Activated CD4-positive, CD25-positive, alpha-beta regulatory T cell treated with anti-CD3 and anti-CD28 coated beads, Interleukin-2, amount 50 U/mL, for 16 hours (primary cell): ENCODE data around the gene TM7SF3.
"Not testable (repeated sequence)": the region's sequence is repeated elsewhere in the genome, so short reads cannot be mapped to it uniquely, and the experiment has no call there.

ENCODE experiments used
- DNase-seq: peaks from one replicate; pipeline ENCODE4 v3.0.0-alpha.2; 2020; ENCODE audit warnings: low read depth, low spot score

The TM7SF3 gene

DNA sequence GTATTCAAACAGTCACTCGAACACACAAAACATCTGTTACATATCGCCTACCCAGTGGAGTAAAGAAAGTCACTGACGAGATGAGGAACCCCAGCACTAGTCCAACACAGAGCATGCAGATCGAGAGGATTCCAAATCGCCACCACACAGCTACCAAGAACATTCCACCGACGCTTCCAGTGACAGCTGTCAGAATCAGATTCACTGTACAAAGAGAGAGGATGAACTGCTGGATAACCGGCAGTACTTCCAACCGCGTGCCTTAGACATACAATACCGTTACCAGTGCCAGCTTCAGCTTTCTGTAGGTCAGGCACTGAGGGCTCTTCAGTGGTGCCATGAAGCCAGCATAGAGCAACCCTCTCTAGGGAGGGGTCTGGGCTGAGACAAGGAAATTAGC, 34.5 kb downstream of the TM7SF3 start:
- DNase-seq: no peak

DNA sequence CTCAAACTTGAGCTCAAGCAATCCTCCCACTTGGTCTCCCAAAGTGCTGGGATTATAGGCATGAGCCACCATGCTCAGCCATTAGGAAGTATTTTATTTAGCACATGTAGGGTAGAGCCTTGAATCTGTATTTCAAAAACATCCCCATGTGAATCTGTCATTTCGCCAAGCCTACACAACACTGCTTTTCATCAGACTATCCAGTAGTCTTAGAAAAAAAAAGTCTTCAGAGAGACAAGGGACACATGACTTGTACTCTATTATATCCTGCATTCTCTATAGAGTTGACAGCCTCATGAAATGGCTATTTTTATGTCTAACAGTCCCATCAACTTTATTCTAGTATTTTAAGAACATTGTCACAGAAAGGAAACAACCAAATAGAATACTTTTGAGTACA, 35.4 kb downstream of the TM7SF3 start:
- DNase-seq: no peak

- no peak for DNase-seq
Observed at GRCh38 chr12:26976687-26977086, 37.5 kb downstream of the TM7SF3 start.

GRCh38 chr12:26971963-26972362, 42.2 kb downstream of the TM7SF3 start:
- peak; percentile 32 for DNase-seq

DNA sequence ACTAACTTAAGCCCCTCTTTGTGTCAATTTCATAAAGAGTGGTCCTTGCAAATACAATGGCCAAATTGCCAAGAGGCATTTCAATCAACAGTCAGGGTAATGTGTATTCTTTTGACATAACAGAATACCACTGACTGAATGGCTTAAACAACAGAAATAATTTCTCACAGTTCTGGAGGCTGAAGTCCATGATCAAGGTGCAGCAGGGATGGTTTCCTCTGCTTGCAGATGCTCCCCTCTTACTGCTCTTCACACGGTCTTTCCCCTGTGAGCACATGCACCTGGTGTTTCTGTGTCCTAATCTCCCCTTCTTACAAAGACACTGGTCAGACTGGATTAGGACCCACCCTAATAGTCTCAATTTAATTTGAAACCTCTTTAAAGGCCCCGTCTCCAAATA, 44.0 kb downstream of the TM7SF3 start:
- DNase-seq: no peak

- DNase-seq: no peak
Observed at GRCh38 chr12:26966842-26967241, 47.3 kb downstream of the TM7SF3 start.

DNA sequence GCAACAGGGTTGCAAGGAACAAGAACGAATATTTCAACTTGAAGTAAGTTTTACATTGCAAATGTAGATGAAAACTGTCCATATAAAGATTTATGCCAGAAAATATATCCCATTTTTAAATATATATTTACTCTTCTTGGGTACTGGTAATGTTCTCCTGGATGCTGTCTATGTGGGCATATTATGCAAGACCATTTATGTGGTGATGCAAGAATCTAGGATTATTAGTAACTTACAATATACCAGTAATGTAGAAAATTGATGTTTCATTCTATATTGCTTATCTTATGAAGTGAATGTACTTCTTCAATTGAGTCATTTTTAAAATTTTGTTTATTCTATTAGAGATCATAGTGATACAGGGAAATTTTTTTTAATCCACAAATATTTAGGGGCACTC, 50.8 kb downstream of the TM7SF3 start:
- DNase-seq: no peak

GRCh38 chr12:26961803-26962202, 52.4 kb downstream of the TM7SF3 start:
- no peak for DNase-seq

DNA sequence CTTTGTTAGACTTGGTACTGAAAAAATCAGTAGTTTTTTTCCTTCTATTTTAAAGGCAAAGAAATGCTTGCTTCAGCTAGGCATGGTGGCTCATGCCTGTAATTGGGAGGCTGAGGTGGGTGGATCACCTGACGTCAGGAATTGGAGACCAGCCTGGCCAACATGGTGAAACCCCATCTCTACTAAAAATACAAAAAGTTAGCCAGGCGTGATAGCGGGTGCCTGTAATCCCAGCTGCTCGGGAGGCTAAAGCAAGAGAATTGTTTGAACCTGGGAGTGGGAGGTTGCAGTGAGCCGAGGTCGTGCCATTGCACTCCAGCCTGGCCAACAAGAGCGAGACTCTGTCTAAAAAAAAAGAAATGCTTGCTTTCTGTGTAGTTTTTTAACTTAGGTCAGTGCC, 52.8 kb downstream of the TM7SF3 start:
- not testable (repeated sequence) for DNase-seq

- no peak for DNase-seq
Observed at GRCh38 chr12:26954027-26954426, 60.2 kb downstream of the TM7SF3 start.

DNA sequence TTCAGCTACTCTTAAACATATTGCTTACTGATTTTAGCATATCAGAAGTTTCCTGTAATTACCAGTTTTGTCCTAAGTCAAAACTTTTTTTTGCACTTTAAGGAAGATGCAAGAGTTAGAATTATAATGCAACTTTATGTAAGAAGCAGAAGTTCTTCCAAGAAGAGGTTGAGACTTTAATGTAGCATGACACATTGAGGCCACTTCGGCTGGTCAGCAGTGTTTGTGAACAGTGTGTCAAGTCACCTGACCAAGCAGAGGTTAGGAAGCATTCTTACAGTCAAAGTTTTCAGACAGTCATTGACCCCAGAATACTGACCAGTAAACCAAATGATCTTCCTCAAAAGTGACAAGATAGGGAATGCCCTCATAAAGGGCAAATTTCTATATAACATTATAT, 60.7 kb downstream of the TM7SF3 start:
- DNase-seq: no peak

- DNase-seq: no peak
Observed at GRCh38 chr12:26948309-26948708, 65.9 kb downstream of the TM7SF3 start.

GRCh38 chr12:26941215-26941594, 73.0 kb downstream of the TM7SF3 start:
- DNase-seq: no peak

DNA sequence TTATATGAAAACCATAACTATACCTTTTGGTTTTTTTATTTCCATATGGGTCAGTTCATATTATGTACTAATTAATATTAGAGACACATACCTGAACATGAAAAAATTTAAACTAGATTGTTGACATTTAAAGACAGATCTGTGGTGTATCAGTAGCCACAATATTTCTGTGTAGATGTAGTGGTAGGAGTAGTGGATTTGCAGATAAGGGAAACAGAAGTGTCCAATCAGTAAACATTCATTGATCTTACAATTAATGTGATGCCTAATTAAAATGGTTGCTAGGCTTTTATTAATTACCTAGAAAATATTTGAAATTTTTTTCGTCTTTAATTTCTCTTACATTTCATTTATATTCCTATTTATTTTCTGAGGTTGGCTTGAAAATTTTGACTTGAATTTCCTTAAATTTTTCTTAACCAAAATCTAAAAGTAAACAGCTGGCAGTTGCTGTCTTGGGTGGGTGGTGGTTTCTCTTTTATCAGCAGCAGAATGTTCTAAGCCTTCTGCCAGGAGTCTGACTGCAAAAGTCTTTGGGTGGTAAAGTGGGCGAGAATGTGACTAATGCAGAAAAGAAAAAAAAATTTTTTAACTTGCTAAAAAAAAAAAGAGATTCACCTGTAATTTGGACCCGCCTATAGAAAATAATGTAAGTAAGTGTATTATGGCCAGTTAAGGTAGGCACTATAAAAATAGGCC, 73.5 kb downstream of the TM7SF3 start:
- no peak for DNase-seq

DNA sequence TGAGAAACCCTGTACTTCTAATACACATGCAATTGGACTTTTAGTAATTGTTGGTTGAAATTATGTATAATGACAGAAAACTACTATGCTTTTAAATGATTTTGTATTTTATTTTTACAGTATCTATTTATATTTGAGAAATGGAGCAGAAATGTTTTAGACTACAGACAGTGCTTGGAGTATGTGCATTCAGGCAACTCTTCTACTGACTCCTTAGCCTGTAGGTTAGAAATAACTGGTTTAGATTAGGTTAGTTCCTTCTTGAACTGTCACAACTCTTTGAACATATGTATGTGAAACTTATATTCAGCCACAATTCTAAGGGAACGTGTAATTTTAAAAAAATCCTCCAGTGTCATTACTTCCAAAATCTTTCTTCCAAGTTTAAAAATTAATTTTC, 74.2 kb downstream of the TM7SF3 start:
- DNase-seq: no peak

GRCh38 chr12:26939192-26939832, 74.9 kb downstream of the TM7SF3 start:
- no peak for DNase-seq

- DNase-seq: no peak
Observed at GRCh38 chr12:26938701-26939062, 75.5 kb downstream of the TM7SF3 start.

GRCh38 chr12:26937863-26938700, 76.1 kb downstream of the TM7SF3 start, which contains the start of the genes FGFR1OP2 and INTS13:
Gene FGFR1OP2, plus strand, starts transcription at chr12:26938470. Its CDS starts 15,689 bp downstream, at chr12:26954159.
Gene INTS13, minus strand, starts transcription at chr12:26937981. Its CDS starts 1,178 bp downstream, at chr12:26936803.
- DNase-seq: peak; percentile 87

- no peak for DNase-seq
Observed at GRCh38 chr12:26937443-26937862, 76.7 kb downstream of the TM7SF3 start.

DNA sequence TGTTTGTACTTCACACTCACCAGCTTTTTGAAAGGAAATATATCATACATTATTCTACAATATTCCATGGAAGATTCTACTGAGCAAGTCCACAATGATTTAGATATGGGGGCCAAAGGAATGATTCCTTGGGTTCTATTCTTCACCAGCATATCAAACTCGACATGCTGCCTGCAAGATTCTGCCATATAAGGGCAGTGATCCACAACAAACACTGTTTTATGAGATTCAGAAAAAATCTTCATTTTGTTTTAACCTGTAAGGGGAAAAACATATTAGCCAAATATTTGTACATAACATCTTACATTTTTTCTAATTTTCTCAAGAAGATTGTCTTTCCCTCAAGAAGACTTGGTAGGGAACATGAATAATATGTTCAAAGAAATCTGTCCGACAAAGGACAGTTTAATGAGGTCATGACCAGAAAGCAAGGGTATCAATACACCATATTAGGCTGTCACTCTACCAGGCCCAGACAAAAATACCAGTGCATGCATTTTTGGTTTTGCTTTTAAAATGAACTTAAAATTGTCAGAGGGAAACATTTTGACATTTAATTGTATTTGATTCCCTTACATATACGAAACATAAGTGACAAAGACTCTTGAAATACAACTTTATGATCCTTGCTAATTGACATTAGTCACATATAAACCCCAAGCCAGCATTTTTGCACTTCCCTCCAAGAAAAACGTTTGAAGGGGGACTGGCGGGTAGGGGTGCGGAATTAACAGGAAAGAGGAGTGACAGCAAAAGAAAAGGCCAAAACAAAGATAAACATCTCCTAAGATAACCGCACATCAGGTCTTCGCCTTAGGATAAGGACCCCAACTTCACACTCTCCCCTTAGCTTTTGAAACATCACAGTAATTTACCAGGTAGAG, 77.4 kb downstream of the TM7SF3 start:
- DNase-seq: no peak

GRCh38 chr12:26935636-26936378, 78.4 kb downstream of the TM7SF3 start:
- no peak for DNase-seq
